NB4 (cell line): ENCODE measurements around the gene TRIM71.

Experiments used
- CTCF ChIP-seq: IDR thresholded peaks from one replicate; pipeline ENCODE4 v1.5.1; 2012; ENCODE audit warnings: low read depth, low read length
- MAX ChIP-seq: IDR thresholded peaks from 2 replicates; pipeline ENCODE4 v1.6.1; 2011; ENCODE audit warnings: low read depth, low read length
- MYC ChIP-seq: IDR thresholded peaks from 2 replicates; pipeline ENCODE4 v1.6.1; 2011; ENCODE audit warnings: low read depth, low read length
- POLR2A ChIP-seq: IDR thresholded peaks from 2 replicates; pipeline ENCODE4 v1.6.1; 2011; ENCODE audit warnings: mild to moderate bottlenecking; ENCODE audit not compliant: insufficient read length; ENCODE audit errors: extremely low read depth

- no peak for TF ChIP-seq MAX
- no peak for TF ChIP-seq CTCF
- no peak for TF ChIP-seq POLR2A
- no peak for TF ChIP-seq MYC
Measured at GRCh38 chr3:32780735-32781210, 37.0 kb upstream of the TRIM71 start.
